HG02642 (cell line): ENCODE measurements around the gene PIGL.
A peak's percentile ranks its signal among the peaks of the same experiment; 100 is the strongest.

Experiments used
- ATAC-seq: cut with Tn5 transposase; IDR thresholded peaks from one replicate; pipeline ENCODE4 v1.9.1; 2021; ENCODE audit warnings: mild to moderate bottlenecking; ENCODE audit not compliant: unreplicated experiment, poor library complexity

Gene PIGL

GRCh38 chr17:16346721-16347271, 129.8 kb downstream of the PIGL start:
- ATAC-seq = no peak

GRCh38 chr17:16348586-16348985, 131.6 kb downstream of the PIGL start:
- no peak for ATAC-seq

- ATAC-seq = no peak
Measured at GRCh38 chr17:16349431-16349830, 132.4 kb downstream of the PIGL start.

- no peak for ATAC-seq
Measured at GRCh38 chr17:16351831-16352230, 134.8 kb downstream of the PIGL start.

GRCh38 chr17:16352303-16352666, 135.3 kb downstream of the PIGL start:
- ATAC-seq = no peak

- peak; percentile 45 for ATAC-seq
Measured at GRCh38 chr17:16352667-16353316, 135.8 kb downstream of the PIGL start.

- peak; percentile 76 for ATAC-seq
Measured at GRCh38 chr17:16353317-16354174, 136.5 kb downstream of the PIGL start, which contains the start of gene CENPV. CENPV (minus strand) TSS chr17:16353469; CDS start chr17:16353436, 33 bp downstream.

- no peak for ATAC-seq
Measured at GRCh38 chr17:16354585-16354984, 137.6 kb downstream of the PIGL start.

GRCh38 chr17:16358394-16358793, 141.4 kb downstream of the PIGL start:
- no peak for ATAC-seq

- no peak for ATAC-seq
Measured at GRCh38 chr17:16361874-16362273, 144.9 kb downstream of the PIGL start.

- peak; percentile 81 for ATAC-seq
Measured at GRCh38 chr17:16363749-16364536, 146.9 kb downstream of the PIGL start.

GRCh38 chr17:16364625-16365024, 147.6 kb downstream of the PIGL start:
- no peak for ATAC-seq

GRCh38 chr17:16371742-16372141, 154.7 kb downstream of the PIGL start:
- no peak for ATAC-seq

GRCh38 chr17:16374146-16374938, 157.3 kb downstream of the PIGL start:
- ATAC-seq = no peak
